HG03175 (cell line): ENCODE results near the gene SNAP47.

Experiments
- ATAC-seq: cut with Tn5 transposase; IDR thresholded peaks from one replicate; pipeline ENCODE4 v1.9.1; 2021; ENCODE audit warnings: mild to moderate bottlenecking, moderate library complexity; ENCODE audit not compliant: unreplicated experiment

SNAP47 gene

DNA sequence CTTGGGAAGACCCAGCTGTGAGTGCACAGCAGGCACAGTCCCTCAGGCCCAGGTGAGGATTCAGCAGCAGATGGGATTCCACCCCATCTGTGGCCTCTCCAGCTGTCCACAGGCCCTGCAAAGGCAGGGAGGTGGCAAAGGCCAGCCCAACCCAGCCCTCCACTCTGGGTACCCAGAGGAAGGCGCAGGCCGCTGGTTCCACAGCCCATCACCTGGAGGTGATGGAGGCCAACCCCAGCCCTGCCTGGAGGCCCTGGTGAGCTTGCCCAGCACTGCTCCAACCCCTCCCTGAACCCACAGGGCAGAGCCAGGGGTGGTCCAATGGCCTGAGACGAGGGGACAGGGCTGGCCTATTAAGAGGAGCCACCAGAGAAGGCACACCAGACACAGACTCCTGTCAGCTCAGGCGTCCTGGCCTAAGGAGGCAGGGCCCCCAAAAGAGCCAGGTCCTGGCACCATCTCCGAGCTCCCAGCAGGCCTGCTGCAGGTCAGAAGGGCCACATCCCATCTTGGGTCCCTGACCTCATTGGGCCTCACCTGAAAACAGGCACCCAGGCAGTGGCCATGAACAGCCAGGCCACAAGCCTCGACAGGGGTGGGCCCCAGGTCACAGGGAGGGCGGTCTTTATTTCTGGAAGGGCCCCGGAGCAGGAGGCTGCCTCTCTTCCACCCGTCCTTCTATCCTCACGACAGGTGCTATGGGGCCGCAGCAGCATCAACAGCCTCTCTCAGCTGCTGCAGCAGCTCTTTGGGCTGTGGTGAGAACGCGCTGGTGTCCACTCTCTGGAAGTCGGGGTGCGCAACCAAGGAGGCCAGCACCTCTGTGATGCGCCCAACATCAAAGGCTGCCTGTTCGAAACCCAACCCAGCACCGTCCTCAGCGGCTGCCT is 3.3 kb upstream of the SNAP47 start:
- no peak for ATAC-seq

DNA sequence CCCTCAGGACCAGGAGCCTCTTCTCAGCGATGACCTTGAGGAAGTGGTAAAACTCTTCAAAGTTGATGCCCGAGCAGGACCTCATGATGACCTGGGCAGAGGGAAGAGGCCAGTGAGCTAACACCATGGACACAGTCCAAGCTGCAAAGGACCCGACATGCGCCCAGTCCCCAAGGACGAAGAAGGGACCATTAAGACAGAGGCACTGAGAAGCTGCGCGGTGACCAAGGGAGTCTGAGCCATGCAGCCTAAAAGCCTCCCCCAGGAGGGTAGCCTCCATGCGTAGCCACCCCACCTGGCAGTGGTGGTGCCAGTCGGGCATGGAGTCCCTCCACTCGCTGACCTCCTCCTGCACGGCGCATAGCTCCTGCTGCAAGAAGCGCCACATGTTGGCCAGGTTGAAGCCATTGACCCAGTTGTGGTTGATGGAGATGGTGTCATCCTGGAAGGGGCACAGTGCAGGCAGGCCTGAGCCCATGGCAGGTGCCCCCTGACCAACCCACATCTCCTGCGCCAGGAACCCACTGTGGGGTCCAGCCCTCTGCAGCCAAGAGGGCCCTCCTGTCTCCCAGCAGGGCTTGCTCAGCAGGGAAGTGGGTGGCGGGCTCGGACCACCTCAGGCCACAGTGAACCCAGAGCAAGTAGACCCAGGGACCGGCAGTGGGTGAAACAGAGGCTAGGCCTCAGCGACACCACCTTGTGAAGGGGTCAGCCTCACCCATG is 2.5 kb upstream of the SNAP47 start:
- no peak for ATAC-seq

DNA sequence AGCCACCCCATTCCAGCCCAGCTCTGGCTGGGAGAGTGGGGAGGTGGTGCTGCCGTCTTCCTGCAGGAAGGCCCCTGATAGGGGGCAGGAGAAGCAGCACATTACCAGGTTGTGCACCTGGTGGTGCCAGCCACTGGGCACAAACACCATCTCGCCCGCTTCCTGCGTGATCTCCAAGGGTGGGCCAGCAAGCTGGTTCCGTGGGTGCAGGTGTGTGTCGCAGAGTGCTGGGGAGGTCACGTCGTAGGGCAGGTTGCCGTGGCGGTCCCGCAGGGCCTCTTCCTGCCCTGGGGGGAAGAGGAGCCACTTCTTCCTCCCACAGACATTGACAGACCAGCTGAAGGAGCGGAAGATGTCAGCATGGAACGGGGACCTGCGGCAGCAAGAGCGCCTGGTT is 1.9 kb upstream of the SNAP47 start:
- ATAC-seq, result no peak

GRCh38 chr1:227733751-227734545 is 1.3 kb upstream of the SNAP47 start:
- ATAC-seq, result no peak

DNA sequence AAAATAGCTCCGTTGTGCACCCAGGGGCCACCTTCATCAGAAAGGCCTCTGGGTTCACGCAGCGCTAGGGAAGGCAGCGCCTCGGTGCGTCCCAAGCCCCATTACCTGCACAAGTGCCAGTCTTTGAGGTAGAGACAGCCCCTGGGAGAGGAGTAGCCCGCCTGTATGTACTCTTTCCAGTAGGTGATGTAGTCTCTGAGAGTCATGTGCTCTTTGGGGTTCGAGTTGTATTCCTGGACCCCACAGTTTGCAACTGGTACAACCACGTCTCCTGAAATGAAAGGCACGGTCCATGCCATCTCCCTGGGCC is 734 bp upstream of the SNAP47 start:
- no peak for ATAC-seq

- ATAC-seq, result no peak
Observed at GRCh38 chr1:227735539-227736285, 477 bp downstream of the SNAP47 start.

DNA sequence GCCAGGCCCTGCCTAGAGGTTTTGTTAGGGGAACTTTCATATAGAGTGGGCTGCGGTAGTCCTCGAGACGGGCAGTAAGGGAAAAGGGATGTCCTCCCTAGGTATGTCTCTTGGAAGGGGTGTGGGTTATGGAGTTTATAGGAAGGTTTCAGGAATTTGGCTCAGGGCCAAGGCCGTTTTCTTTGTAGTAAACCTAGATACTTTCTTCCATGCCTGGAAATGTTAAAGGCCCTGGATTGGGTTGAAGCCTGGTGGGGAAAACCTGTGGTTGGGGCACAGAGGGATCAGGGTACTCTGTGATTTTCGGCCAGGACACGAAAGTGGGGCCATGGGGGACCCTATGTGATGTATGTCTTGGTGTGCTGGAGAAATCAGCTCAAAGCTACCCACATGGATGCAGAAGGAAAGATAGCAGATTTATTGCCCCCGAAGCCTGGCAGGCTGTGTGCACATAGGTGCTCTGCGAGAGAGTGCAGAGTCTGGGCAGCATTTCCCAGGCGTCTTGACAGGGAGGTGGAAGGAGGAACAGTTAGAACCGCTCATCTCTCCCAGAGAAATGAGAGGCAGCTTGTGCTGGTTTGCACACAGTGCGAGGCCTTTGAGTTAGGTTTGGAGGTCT is 1.7 kb downstream of the SNAP47 start:
- ATAC-seq, result no peak

- ATAC-seq, result no peak
Observed at GRCh38 chr1:227738820-227739219, 3.6 kb downstream of the SNAP47 start.

DNA sequence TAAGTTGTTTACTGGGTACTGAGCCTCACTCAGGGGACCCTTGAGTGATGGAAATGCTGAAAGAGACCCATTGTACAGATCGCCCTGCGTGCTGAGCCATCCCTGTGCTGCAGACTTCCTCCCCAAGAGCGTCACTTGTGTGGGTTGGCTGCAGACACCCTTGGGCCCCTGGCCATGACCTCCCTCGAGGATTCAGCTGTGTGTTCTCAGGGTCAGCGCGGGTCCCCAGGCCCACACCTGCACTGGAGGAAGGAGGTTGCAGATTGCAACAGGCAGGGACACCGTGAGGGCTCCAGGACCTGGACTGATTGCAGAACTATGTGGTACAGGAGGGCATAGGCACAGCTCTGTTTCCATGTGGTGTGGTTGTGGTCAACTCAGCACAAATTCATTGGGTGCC is 4.4 kb downstream of the SNAP47 start:
- no peak for ATAC-seq

DNA sequence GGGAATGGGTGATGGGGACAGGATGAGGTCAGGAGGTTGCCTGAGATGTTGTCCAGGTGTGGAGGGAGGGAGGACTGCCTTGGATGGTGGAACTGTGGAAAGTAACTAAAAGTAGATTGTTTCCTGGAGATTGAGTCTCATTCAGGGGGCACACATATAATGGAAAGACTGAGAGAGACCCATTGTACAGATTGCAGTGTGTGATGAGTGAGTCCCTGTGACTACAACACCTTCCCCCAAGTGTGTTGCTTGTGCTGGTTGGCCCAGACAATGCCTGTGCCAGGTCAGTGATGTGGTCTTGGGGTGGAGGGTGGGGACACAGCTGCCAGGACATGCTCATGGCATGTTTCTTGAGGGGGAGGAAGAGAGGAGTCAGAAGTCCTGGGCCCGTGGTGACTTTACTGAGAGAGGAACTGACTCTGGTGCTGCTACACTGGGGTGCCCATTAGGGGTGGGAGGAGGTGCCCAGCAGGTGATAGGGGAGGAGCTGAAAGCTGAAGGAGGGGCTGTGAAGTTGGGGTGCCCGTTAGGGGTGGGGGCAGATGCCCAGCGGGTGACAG is 5.2 kb downstream of the SNAP47 start:
- ATAC-seq, result no peak

- ATAC-seq, result no peak
Observed at GRCh38 chr1:227741166-227741870, 6.1 kb downstream of the SNAP47 start.

DNA sequence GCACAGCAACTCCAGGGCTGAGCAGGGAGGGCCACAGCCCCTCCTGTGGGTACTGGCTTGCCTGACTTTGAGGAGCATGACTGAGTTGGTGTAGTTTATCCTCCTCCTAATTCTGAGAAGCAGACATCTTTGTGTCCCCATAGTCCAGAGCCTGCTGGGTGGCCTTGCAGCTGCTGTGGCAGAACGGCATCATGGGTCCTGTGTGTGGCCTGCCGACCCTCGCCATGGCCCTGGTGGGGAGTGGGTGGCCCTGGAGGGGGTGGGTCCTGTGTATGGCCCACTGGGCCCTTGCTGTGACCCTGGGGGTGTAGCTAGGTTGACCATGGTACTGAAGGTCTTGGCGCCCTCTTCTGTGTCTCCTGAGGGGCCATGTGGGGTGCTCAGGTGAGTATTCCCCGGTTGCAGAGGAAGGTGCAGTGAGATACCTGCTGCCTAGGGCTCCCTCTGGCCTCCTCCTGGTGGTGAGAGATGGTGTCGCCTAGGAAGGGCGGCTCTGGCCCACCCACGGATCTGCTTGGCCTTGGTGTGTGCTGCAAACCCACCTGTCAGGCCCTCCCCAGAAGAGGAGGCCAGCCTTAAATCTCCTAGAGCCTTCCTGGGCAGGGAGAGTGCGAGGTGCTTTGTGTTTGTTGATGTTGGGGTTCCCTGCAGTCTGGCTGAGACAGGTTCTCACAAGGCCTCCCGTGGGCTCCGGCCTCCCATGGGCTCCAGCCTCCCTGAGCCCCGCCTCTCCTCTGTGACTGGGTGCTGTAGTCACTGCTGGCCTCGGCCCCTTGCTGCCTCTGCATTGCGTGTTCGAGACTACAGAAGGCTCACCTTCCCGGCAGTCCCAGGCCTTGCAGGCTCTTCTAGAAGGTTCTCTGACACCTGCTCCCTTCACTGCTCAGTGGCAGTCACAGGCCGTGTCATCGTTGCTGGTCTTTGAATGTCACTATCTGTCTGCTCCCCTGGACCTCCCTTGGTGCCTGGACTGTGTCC is 7.8 kb downstream of the SNAP47 start:
- ATAC-seq, result no peak

DNA sequence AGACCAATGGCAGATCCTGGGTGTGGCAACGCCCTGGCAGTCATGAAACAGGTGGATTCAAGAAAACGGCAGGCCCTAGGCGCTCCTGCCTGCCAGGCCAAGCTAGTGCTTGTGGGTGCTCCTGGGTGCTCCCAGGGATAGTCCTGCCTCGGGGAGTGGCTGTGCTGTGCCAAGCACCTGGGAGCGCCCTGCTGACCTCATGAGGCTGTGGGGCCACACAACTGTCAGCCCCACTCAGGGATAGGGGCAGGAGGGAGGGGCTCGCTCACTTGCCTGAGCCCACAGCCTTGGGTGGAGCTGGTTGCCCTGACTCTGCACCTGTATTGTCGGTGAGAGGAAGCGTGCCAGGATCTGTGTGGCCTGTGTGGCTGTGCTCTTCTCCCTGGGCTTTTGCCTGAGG is 9.4 kb downstream of the SNAP47 start:
- ATAC-seq, result no peak

DNA sequence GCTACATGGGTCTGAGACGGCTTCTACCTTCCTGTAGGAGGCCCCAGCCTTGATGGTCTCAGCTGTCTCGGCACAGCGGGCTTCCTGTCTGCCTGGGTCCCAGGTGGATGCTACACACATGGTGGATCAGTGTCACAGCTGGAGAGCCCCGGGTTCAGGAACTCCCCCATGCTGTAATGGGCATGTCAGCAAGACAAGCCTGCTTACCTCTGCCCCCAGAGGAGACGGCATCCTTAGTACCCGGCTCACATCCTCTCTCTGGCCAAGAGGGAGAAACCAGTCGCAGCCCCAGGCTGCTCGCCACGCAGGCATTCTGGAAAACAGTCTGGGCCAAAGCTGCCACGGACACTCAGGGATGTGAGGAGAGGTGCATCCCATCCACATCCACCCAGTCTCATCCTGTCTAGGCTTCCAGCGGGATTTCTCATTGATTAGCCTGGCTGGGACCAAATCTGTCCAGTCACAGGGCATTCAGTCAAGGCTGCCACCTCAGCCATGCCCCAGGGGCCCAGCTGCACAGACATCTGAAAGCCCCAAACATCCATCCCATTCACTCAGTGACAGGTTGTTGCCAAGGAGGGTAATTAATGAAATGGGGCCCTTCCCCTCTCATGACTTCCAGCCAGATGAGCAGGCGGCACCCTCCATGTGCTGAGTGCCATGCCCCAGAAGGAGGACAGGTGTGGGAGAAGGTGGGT is 10.5 kb downstream of the SNAP47 start:
- no peak for ATAC-seq

GRCh38 chr1:227746676-227747075 is 11.4 kb downstream of the SNAP47 start:
- no peak for ATAC-seq

DNA sequence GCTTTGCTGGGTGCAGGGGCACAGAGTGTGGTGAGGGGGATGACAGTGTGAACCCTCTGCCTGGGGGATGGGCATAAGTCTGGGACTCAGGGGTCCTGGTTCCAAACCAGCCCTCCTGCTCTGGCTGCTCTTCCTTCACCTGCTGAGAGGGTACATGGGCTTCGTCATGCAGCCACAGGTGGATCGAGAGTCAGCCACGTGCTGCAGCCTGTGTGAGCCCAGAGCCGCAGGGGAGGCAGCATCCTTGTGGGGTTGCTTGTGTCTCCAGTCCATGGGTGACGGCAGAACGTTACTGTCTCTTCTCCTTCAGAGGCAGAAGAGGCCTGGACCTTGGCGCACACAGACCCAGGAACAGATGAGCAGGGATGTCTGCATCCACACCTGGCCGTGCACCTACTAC is 12.1 kb downstream of the SNAP47 start:
- no peak for ATAC-seq

DNA sequence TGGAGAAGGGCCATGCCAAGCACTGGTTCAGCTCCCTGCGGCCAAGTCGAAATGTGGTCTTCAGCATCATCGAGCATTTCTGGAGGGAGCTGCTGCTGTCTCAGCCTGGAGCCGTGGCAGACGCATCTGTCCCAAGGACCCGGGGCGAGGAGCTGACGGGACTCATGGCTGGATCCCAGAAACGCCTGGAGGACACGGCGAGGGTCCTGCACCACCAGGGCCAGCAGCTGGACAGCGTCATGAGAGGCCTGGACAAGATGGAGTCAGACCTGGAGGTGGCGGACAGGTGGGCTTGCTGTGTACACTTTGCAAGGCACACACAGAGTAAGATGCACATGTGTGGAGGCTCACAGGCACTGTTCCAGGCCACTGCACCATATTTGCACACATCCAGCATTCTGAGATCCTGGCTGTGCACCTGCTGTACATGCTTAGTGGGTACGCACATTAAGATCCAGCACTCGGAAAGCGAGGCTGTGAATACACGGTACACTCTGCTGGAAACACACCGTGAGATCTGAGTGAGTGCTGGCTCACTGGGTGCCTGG is 12.8 kb downstream of the SNAP47 start:
- no peak for ATAC-seq
